OCI-LY7 (cell line): ENCODE data around the gene DENND1A.

Source experiments
- EZH2phosphoT487 ChIP-seq: fragments of 200-600 bp; sonication (generic); IDR thresholded peaks from 2 replicates; pipeline ENCODE4 v1.6.1; 2018; ENCODE audit warnings: low read depth, borderline replicate concordance, mild to moderate bottlenecking, mixed run types, antibody characterized with exemption, low read length, moderate library complexity, mixed read lengths
- TF ChIP-seq, protein P1 (sequence below): fragments of 200-600 bp; sonication (generic); conservative IDR thresholded peaks from 2 replicates; pipeline ENCODE4 v1.5.1; 2014; ENCODE audit warnings: mild to moderate bottlenecking, antibody characterized with exemption, low read length, moderate library complexity, mixed read lengths

GRCh38 chr9:123470991-123471770 is 458.7 kb downstream of the DENND1A start:
- TF ChIP-seq, protein P1, sequence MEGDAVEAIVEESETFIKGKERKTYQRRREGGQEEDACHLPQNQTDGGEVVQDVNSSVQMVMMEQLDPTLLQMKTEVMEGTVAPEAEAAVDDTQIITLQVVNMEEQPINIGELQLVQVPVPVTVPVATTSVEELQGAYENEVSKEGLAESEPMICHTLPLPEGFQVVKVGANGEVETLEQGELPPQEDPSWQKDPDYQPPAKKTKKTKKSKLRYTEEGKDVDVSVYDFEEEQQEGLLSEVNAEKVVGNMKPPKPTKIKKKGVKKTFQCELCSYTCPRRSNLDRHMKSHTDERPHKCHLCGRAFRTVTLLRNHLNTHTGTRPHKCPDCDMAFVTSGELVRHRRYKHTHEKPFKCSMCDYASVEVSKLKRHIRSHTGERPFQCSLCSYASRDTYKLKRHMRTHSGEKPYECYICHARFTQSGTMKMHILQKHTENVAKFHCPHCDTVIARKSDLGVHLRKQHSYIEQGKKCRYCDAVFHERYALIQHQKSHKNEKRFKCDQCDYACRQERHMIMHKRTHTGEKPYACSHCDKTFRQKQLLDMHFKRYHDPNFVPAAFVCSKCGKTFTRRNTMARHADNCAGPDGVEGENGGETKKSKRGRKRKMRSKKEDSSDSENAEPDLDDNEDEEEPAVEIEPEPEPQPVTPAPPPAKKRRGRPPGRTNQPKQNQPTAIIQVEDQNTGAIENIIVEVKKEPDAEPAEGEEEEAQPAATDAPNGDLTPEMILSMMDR = no peak
- no peak for TF ChIP-seq EZH2phosphoT487
